ENCODE results near the gene ATXN2.

ATXN2 gene

GRCh38 chr12:111442301-111443045, 156.6 kb downstream of the ATXN2 start:
- FAIRE-seq (peak; percentile 64), DNase-seq (ENCODE audit: insufficient read length, low spot score) (no peak)
- TF ChIP-seq POLR2A (IDR thresholded peaks at IDR 0.05; ENCODE audit: low read depth, low read length), result 0 out of 2 replicates have a peak, but pooled peaks have one; percentile 11
- no peak for TF ChIP-seq PAX5 (IDR thresholded peaks at IDR 0.05; ENCODE audit: insufficient read depth, low read length, severe bottlenecking)

- no peak for TF ChIP-seq POLR2A (IDR thresholded peaks at IDR 0.05; ENCODE audit: low read depth, low read length)
- TF ChIP-seq POLR2AphosphoS5 (IDR thresholded peaks at IDR 0.05; ENCODE audit: low read depth, low read length), result 0 out of 2 replicates have a peak, but pooled peaks have one; percentile 40
- DNase-seq (ENCODE audit: insufficient read length, low spot score), result no peak
- no peak for FAIRE-seq
Observed at GRCh38 chr12:111441107-111441928, 157.8 kb downstream of the ATXN2 start.

GRCh38 chr12:111440631-111441030, 158.5 kb downstream of the ATXN2 start:
- no peak for TF ChIP-seq POLR2A (IDR thresholded peaks at IDR 0.05; ENCODE audit: low read depth, low read length)
- TF ChIP-seq TAF1 (IDR thresholded peaks at IDR 0.05; ENCODE audit: low read depth, low read length), result no peak
- no peak for TF ChIP-seq POU2F2 (IDR thresholded peaks at IDR 0.05; ENCODE audit: low read depth, low read length)
- FAIRE-seq, result no peak
- DNase-seq (ENCODE audit: insufficient read length, low spot score), result no peak

- DNase-seq (ENCODE audit: insufficient read length, low spot score), result no peak
- FAIRE-seq, result no peak
- TF ChIP-seq TAF1 (IDR thresholded peaks at IDR 0.05; ENCODE audit: low read depth, low read length), result no peak
- TF ChIP-seq POLR2AphosphoS5 (IDR thresholded peaks at IDR 0.05; ENCODE audit: low read depth, low read length), result no peak
- TF ChIP-seq POU2F2 (IDR thresholded peaks at IDR 0.05; ENCODE audit: low read depth, low read length), result no peak
- TF ChIP-seq SPI1 (IDR thresholded peaks at IDR 0.05; ENCODE audit: low read depth, low read length), result no peak
- no peak for TF ChIP-seq PAX5 (IDR thresholded peaks at IDR 0.05; ENCODE audit: insufficient read depth, low read length, severe bottlenecking)
- no peak for TF ChIP-seq POLR2A (IDR thresholded peaks at IDR 0.05; ENCODE audit: low read depth, low read length)
Observed at GRCh38 chr12:111440152-111440551, 159.0 kb downstream of the ATXN2 start.

GRCh38 chr12:111439657-111440151, 159.4 kb downstream of the ATXN2 start:
- no peak for DNase-seq (ENCODE audit: insufficient read length, low spot score)
- peak; percentile 13 for FAIRE-seq
- TF ChIP-seq PAX5 (IDR thresholded peaks at IDR 0.05; ENCODE audit: insufficient read depth, low read length, severe bottlenecking) (no peak), POLR2AphosphoS5 (IDR thresholded peaks at IDR 0.05; ENCODE audit: low read depth, low read length) (no peak)

- TF ChIP-seq POU2F2 (IDR thresholded peaks at IDR 0.05; ENCODE audit: low read depth, low read length) (no peak), TAF1 (IDR thresholded peaks at IDR 0.05; ENCODE audit: low read depth, low read length) (no peak), POLR2AphosphoS5 (IDR thresholded peaks at IDR 0.05; ENCODE audit: low read depth, low read length) (no peak), PAX5 (IDR thresholded peaks at IDR 0.05; ENCODE audit: insufficient read depth, low read length, severe bottlenecking) (no peak), SPI1 (IDR thresholded peaks at IDR 0.05; ENCODE audit: low read depth, low read length) (no peak), POLR2A (IDR thresholded peaks at IDR 0.05; ENCODE audit: low read depth, low read length) (no peak)
- FAIRE-seq (peak; percentile 75), DNase-seq (ENCODE audit: insufficient read length, low spot score) (no peak)
Observed at GRCh38 chr12:111438481-111438880, 160.6 kb downstream of the ATXN2 start.

- peak; percentile 47 for FAIRE-seq
- TF ChIP-seq POU2F2 (IDR thresholded peaks at IDR 0.05; ENCODE audit: low read depth, low read length), result no peak
- no peak for TF ChIP-seq TAF1 (IDR thresholded peaks at IDR 0.05; ENCODE audit: low read depth, low read length)
- no peak for TF ChIP-seq PAX5 (IDR thresholded peaks at IDR 0.05; ENCODE audit: insufficient read depth, low read length, severe bottlenecking)
- TF ChIP-seq POLR2AphosphoS5 (IDR thresholded peaks at IDR 0.05; ENCODE audit: low read depth, low read length), result no peak; the same call in 1 of the 2 replicates
- TF ChIP-seq SPI1 (IDR thresholded peaks at IDR 0.05; ENCODE audit: low read depth, low read length), result no peak
- TF ChIP-seq POLR2A (IDR thresholded peaks at IDR 0.05; ENCODE audit: low read depth, low read length), result no peak
- DNase-seq (ENCODE audit: insufficient read length, low spot score), result no peak
Observed at GRCh38 chr12:111437816-111438454, 161.2 kb downstream of the ATXN2 start.

- TF ChIP-seq SPI1 (IDR thresholded peaks at IDR 0.05; ENCODE audit: low read depth, low read length), result no peak
- no peak for TF ChIP-seq TAF1 (IDR thresholded peaks at IDR 0.05; ENCODE audit: low read depth, low read length)
- TF ChIP-seq PAX5 (IDR thresholded peaks at IDR 0.05; ENCODE audit: insufficient read depth, low read length, severe bottlenecking), result no peak
- TF ChIP-seq POLR2A (IDR thresholded peaks at IDR 0.05; ENCODE audit: low read depth, low read length), result no peak
- TF ChIP-seq POLR2AphosphoS5 (IDR thresholded peaks at IDR 0.05; ENCODE audit: low read depth, low read length), result no peak
- TF ChIP-seq POU2F2 (IDR thresholded peaks at IDR 0.05; ENCODE audit: low read depth, low read length), result no peak
- DNase-seq (ENCODE audit: insufficient read length, low spot score) (no peak), FAIRE-seq (no peak)
Observed at GRCh38 chr12:111436811-111437210, 162.3 kb downstream of the ATXN2 start.

- TF ChIP-seq SPI1 (IDR thresholded peaks at IDR 0.05; ENCODE audit: low read depth, low read length), result no peak
- no peak for TF ChIP-seq POU2F2 (IDR thresholded peaks at IDR 0.05; ENCODE audit: low read depth, low read length)
- TF ChIP-seq TAF1 (IDR thresholded peaks at IDR 0.05; ENCODE audit: low read depth, low read length), result no peak
- no peak; the same call in 1 of the 2 replicates for TF ChIP-seq POLR2A (IDR thresholded peaks at IDR 0.05; ENCODE audit: low read depth, low read length)
- peak; percentile 31; the same call in 1 of the 2 replicates for TF ChIP-seq POLR2AphosphoS5 (IDR thresholded peaks at IDR 0.05; ENCODE audit: low read depth, low read length)
- TF ChIP-seq PAX5 (IDR thresholded peaks at IDR 0.05; ENCODE audit: insufficient read depth, low read length, severe bottlenecking), result no peak
- DNase-seq (ENCODE audit: insufficient read length, low spot score), result no peak
- no peak for FAIRE-seq
Observed at GRCh38 chr12:111436266-111436665, 162.8 kb downstream of the ATXN2 start.
